Thoracic aorta (tissue), 2 donors: ENCODE measurements around the gene CIBAR2. TPM values are rescaled to one million over a fixed set of nuclear protein-coding genes. Genes with fewer than 3 reads are reported as not detected.
"Not testable (repeated sequence)": the region's sequence is repeated elsewhere in the genome, so short reads cannot be mapped to it uniquely, and the experiment has no call there.

Source experiments
- ATAC-seq: fragments of 150-250 bp; one replicate; pipeline ENCODE4 v1.8.0; 2017; ENCODE audit warnings: low read depth; ENCODE audit not compliant: insufficient number of reproducible peaks, low FRiP score
- DNase-seq: peaks from one replicate; pipeline ENCODE4 v3.0.0-alpha.2; 2020; ENCODE audit warnings: low spot score
- H3K27ac ChIP-seq, 2 donors: fragments of 200-600 bp; sonication (generic); 1 replicate in 1 of 2; 2 replicates in 1 of 2; pipeline ENCODE4 v1.5.1; 2016; ENCODE audit warnings: mild to moderate bottlenecking in 2 of 2, moderate library complexity in 2 of 2
- H3K27me3 ChIP-seq: fragments of 200-600 bp; sonication (generic); replicated peaks from 2 replicates; pipeline ENCODE4 v1.6.0; 2016; ENCODE audit warnings: mild to moderate bottlenecking; ENCODE audit not compliant: insufficient read depth
- H3K36me3 ChIP-seq: fragments of 200-600 bp; sonication (generic); one replicate; pipeline ENCODE4 v1.5.1; 2016
- H3K4me1 ChIP-seq, 2 donors: fragments of 200-600 bp; sonication (generic); 1 replicate in 1 of 2; 2 replicates in 1 of 2; pipeline versions ENCODE4 v1.5.1 to v1.6.0; 2016; ENCODE audit warnings: low read depth in 2 of 2, mild to moderate bottlenecking in 1 of 2; ENCODE audit not compliant: control insufficient read depth in 1 of 2
- H3K4me3 ChIP-seq: fragments of 200-600 bp; sonication (generic); 2 replicates; pipeline ENCODE4 v1.5.1; 2016; ENCODE audit warnings: mild to moderate bottlenecking
- H3K9me3 ChIP-seq: fragments of 200-600 bp; sonication (generic); 2 replicates; pipeline ENCODE4 v1.5.1; 2016
- total RNA-seq, 2 donors: library from RNA; depleted of rRNA; stranded (reverse); fragments of >200 nt; gene quantifications; one replicate each; pipeline versions ENCODE4 v1.1.0 to v1.2.3, GENCODE V29; 2016
- TF ChIP-seq, protein P1 (sequence below): fragments of 200-600 bp; sonication (generic); IDR thresholded peaks from one replicate; pipeline ENCODE4 v1.5.1; 2019; ENCODE audit warnings: antibody characterized with exemption

The CIBAR2 gene
- total RNA-seq, 2 donors from 2014 or later: not detected

DNA sequence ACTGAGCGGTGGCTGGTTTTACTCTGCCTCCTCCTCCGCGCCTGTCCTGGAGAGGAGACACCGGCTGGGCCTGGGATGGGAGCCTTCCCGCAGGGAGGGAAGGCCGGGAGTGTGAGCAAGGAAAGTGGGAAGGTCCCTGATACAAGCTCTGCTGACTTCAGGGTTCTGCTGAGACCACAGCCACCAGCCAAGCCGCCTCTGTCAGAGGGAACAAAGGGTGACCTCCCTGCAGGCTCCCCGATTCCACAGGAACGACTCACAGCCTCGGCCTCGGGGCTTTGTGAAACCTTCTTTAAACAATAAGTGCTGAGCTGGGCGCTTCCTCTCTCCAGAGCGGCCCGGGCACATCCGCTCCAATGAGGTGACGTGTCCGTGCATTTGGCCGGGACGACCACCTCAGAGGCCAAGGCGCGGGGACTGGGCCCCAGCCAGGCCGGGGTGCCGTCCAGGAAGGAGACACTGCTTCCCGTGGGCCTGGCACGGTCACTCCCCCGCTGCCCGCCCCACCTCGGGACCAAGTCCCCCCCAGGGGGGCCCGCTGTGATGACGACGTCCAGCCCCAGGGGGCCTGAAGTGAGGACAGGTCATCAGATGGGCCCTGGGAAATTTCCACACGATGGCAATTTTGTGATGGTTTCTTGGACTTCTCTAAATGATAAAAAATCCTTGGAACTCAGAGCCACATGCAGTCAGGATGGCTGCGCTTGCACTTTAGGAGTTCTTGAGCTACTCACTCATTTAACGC is 11.8 kb upstream of the CIBAR2 start:
- Histone ChIP-seq H3K27me3 (no peaks in the 10 kb centered on the region), H3K4me1 (peaks cover 34 to 46% of the 10 kb centered on the region in 2 donors), H3K36me3 (no peaks in the 10 kb centered on the region), H3K27ac (peak overlapping the region; percentile 70 to 83), H3K4me3 (peak overlapping the region; percentile 52), H3K9me3 (no peaks in the 10 kb centered on the region)
- ATAC-seq (peak; percentile 54), DNase-seq (peak; percentile 64)
- TF ChIP-seq, protein P1, sequence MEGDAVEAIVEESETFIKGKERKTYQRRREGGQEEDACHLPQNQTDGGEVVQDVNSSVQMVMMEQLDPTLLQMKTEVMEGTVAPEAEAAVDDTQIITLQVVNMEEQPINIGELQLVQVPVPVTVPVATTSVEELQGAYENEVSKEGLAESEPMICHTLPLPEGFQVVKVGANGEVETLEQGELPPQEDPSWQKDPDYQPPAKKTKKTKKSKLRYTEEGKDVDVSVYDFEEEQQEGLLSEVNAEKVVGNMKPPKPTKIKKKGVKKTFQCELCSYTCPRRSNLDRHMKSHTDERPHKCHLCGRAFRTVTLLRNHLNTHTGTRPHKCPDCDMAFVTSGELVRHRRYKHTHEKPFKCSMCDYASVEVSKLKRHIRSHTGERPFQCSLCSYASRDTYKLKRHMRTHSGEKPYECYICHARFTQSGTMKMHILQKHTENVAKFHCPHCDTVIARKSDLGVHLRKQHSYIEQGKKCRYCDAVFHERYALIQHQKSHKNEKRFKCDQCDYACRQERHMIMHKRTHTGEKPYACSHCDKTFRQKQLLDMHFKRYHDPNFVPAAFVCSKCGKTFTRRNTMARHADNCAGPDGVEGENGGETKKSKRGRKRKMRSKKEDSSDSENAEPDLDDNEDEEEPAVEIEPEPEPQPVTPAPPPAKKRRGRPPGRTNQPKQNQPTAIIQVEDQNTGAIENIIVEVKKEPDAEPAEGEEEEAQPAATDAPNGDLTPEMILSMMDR: no peak

DNA sequence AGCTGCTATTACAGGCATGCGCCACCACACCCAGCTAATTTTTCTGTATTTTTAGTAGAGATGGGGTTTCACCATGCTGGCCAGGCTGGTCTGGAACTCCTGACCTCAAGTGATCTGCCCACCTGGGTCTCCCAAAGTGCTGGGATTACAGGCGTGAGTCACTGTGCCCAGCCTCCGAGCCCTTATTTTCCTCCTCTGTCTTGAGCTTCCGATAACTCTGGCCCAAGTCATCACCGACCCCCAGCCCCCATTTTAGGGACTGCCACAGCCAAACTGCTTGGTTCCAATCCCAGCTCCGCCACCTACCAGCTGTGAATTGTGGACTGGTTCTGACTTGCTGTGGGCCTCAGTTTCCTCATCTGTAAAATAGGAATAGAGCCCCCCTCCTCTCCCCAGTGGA is 11.2 kb upstream of the CIBAR2 start:
- H3K4me3 ChIP-seq: peak overlapping the region; percentile 52
- H3K4me1 ChIP-seq: peaks cover 34 to 42% of the 10 kb centered on the region in 2 donors
- not testable (repeated sequence) for DNase-seq, ATAC-seq, H3K36me3 ChIP-seq, H3K27me3 ChIP-seq, H3K9me3 ChIP-seq
- peak overlapping the region; percentile 70 to 83 for H3K27ac ChIP-seq

GRCh38 chr16:85120006-85120340 is 7.7 kb upstream of the CIBAR2 start:
- Histone ChIP-seq H3K36me3 (no peaks in the 10 kb centered on the region), H3K4me3 (no peak overlapping the region), H3K9me3 (no peaks in the 10 kb centered on the region), H3K27ac (no peak overlapping the region), H3K4me1 (peaks cover 15 to 20% of the 10 kb centered on the region in 2 donors), H3K27me3 (no peaks in the 10 kb centered on the region)
- TF ChIP-seq, protein P1: no peak
- DNase-seq (no peak), ATAC-seq (no peak)

DNA sequence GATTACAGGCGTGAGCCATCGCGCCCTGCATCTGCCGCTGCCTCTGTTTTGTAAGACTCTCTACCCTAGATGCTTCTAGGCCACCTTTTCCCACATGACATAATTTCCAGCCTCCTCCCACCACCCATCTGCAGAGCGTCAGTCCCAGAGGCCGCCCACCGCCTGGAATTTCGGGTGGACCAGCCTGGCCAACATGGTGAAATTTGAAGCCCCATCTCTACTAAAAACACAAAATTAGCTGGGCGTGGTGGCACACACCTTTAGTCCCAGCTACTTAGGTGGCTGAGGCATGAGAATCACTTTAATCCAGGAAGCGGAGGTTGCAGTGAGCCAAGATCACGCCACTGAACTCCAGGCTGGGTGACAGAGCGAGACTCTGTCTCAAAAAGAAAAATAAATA is 5.1 kb upstream of the CIBAR2 start:
- Histone ChIP-seq H3K4me3 (no peak overlapping the region), H3K36me3 (no peaks in the 10 kb centered on the region), H3K27ac (no peak overlapping the region), H3K4me1 (peaks cover 5 to 7% of the 10 kb centered on the region in 2 donors), H3K9me3 (no peaks in the 10 kb centered on the region), H3K27me3 (no peaks in the 10 kb centered on the region)
- no peak for DNase-seq
- ATAC-seq: no peak
- TF ChIP-seq, protein P1: no peak

GRCh38 chr16:85114909-85115567 is 2.8 kb upstream of the CIBAR2 start:
- no peaks in the 10 kb centered on the region for H3K27me3 ChIP-seq
- TF ChIP-seq, protein P1: peak; percentile 95
- peak; percentile 59 for DNase-seq
- peak overlapping the region; percentile 63 for H3K4me3 ChIP-seq
- no peak overlapping the region for H3K27ac ChIP-seq
- H3K4me1 ChIP-seq: peaks cover 5 to 7% of the 10 kb centered on the region in 2 donors
- H3K36me3 ChIP-seq: no peaks in the 10 kb centered on the region
- peak; percentile 64 for ATAC-seq
- H3K9me3 ChIP-seq: no peaks in the 10 kb centered on the region
